Measurements from ENCODE around the gene GGACT. TPM values are rescaled to one million over a fixed set of nuclear protein-coding genes. Genes with fewer than 3 reads are reported as not detected.

The GGACT gene
- total RNA-seq, 1 experiment from 2014 or later, result 3.8 TPM

DNA sequence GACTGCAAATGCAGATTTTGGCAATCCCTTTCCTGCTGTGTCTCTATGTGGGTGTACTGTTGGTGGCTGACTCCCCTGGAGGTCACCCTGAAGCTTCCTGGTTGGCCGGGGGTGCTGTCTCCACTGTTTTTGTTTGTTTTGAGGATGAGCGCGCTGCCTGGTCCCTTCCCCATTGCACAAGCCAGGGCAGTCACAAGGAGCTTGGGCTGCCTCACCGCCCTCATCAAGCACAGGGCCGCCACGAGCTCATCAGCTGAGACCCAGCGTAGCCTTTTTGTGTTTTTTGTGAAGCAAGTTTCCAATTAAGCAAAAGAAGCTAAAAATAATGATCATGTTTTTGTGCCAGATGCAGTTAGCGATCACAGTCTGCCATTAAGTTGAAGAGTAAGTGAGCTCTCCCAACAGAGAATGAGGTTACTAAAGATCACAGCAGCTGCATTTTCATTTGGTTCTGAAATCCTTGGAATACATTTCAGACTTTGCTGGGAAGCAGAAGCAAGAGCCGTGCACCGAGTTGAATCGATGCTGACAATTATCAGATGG, 57.8 kb downstream of the GGACT start:
- ChIA-PET POLR2A (ENCODE audit: low non-redundant PET) (no interaction called here), CTCF (no interaction called here)
- intact Hi-C loops (cut with micrococcal nuclease; ENCODE audit: unreplicated experiment), result no loop called here
- no peak overlapping the region for H3K4me3 ChIP-seq (ENCODE audit: low read depth, low read length, poor library complexity, severe bottlenecking)
- no peak for DNase-seq (ENCODE audit: low spot score)
- BruUV-seq (replicated peaks), result no TSS peak
- TF ChIP-seq CTCF (conservative IDR thresholded peaks at IDR 0.05; ENCODE audit: low read depth, low read length) (no peak), EZH2 (IDR thresholded peaks at IDR 0.05; ENCODE audit: borderline replicate concordance, low read depth, low read length, poor library complexity, severe bottlenecking) (no peak)
- peak overlapping the region; percentile 29 for H3K27ac ChIP-seq (ENCODE audit: low read depth, low read length, poor library complexity, severe bottlenecking)
- H3K27me3 ChIP-seq (replicated peaks; ENCODE audit: insufficient read depth, low read depth, low read length, poor library complexity), result no peaks in the 10 kb centered on the region
- no peaks in the 10 kb centered on the region for H3K4me1 ChIP-seq (ENCODE audit: insufficient read depth, low read length, poor library complexity, severe bottlenecking)
- no peaks in the 10 kb centered on the region for H3K9me3 ChIP-seq (ENCODE audit: low read depth, low read length, poor library complexity, severe bottlenecking)
- peaks cover 10% of the 10 kb centered on the region for H3K36me3 ChIP-seq (ENCODE audit: insufficient read depth, low read length, poor library complexity, severe bottlenecking)

DNA sequence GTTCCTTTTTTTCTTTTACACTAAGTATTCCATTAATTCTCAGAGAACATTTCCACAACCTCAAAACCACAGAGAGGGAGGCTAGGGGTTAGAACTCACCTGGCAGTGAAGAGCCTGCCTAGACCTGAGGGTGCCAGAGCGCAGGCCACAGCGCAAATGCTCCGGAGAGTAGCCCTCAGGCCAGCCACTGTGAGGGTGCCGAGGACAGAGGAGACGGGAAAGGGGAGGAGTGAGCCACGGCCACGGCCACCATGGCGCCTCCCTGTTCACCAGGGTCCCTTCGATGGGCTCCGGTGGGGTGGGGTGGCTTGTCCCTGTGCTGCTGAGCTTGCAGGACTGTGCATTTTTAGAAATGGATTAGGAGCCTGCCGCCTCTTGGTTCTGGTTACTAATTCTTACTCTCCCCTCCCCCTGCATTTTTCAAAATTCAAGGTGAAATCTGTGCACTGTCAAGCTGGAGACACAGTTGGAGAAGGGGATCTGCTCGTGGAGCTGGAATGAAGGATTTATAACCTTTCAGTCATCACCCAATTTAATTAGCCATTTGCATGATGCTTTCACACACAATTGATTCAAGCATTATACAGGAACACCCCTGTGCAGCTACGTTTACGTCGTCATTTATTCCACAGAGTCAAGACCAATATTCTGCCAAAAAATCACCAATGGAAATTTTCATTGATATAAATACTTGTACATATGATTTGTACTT, 58.8 kb downstream of the GGACT start:
- Histone ChIP-seq H3K9me3 (ENCODE audit: low read depth, low read length, poor library complexity, severe bottlenecking) (no peaks in the 10 kb centered on the region), H3K4me3 (ENCODE audit: low read depth, low read length, poor library complexity, severe bottlenecking) (no peak overlapping the region), H3K4me1 (ENCODE audit: insufficient read depth, low read length, poor library complexity, severe bottlenecking) (no peaks in the 10 kb centered on the region), H3K36me3 (ENCODE audit: insufficient read depth, low read length, poor library complexity, severe bottlenecking) (peaks cover 10% of the 10 kb centered on the region), H3K27ac (ENCODE audit: low read depth, low read length, poor library complexity, severe bottlenecking) (peak overlapping the region; percentile 29), H3K27me3 (replicated peaks; ENCODE audit: insufficient read depth, low read depth, low read length, poor library complexity) (no peaks in the 10 kb centered on the region)
- POLR2A ChIA-PET (ENCODE audit: low non-redundant PET), result no interaction called here
- intact Hi-C loops (cut with micrococcal nuclease; ENCODE audit: unreplicated experiment), result no loop called here
- CTCF ChIA-PET, result no interaction called here
- TF ChIP-seq CTCF (conservative IDR thresholded peaks at IDR 0.05; ENCODE audit: low read depth, low read length), result no peak
- no peak for TF ChIP-seq EZH2 (IDR thresholded peaks at IDR 0.05; ENCODE audit: borderline replicate concordance, low read depth, low read length, poor library complexity, severe bottlenecking)
- no TSS peak for BruUV-seq (replicated peaks)
- DNase-seq (ENCODE audit: low spot score), result no peak

GRCh38 chr13:100528820-100529219, 59.8 kb downstream of the GGACT start:
- no peaks in the 10 kb centered on the region for H3K27me3 ChIP-seq (replicated peaks; ENCODE audit: insufficient read depth, low read depth, low read length, poor library complexity)
- peaks cover 10% of the 10 kb centered on the region for H3K36me3 ChIP-seq (ENCODE audit: insufficient read depth, low read length, poor library complexity, severe bottlenecking)
- BruUV-seq (replicated peaks), result no TSS peak
- no peak for DNase-seq (ENCODE audit: low spot score)
- TF ChIP-seq EZH2 (IDR thresholded peaks at IDR 0.05; ENCODE audit: borderline replicate concordance, low read depth, low read length, poor library complexity, severe bottlenecking) (no peak), CTCF (conservative IDR thresholded peaks at IDR 0.05; ENCODE audit: low read depth, low read length) (no peak)
- H3K9me3 ChIP-seq (ENCODE audit: low read depth, low read length, poor library complexity, severe bottlenecking), result no peaks in the 10 kb centered on the region
- ChIA-PET CTCF (no interaction called here), POLR2A (ENCODE audit: low non-redundant PET) (no interaction called here)
- H3K27ac ChIP-seq (ENCODE audit: low read depth, low read length, poor library complexity, severe bottlenecking), result no peak overlapping the region
- intact Hi-C loops (cut with micrococcal nuclease; ENCODE audit: unreplicated experiment), result no loop called here
- H3K4me1 ChIP-seq (ENCODE audit: insufficient read depth, low read length, poor library complexity, severe bottlenecking), result peaks cover 2% of the 10 kb centered on the region
- H3K4me3 ChIP-seq (ENCODE audit: low read depth, low read length, poor library complexity, severe bottlenecking), result no peak overlapping the region

Data from A673 (cell line).